GM12878 (cell line): Measurements from ENCODE around the gene SULT1A2. TPM values are rescaled to one million over a fixed set of nuclear protein-coding genes. Genes with fewer than 3 reads are reported as not detected.

Source experiments
- DPF2 ChIP-seq: fragments of 450-650 bp; IDR thresholded peaks from 2 replicates; pipeline ENCODE4 v1.6.1; 2017; ENCODE audit warnings: mild to moderate bottlenecking
- IKZF2 ChIP-seq, 2 experiments: fragments of 450-650 bp; IDR thresholded peaks; 2 replicates each; pipeline ENCODE4 v1.6.1; 2017; ENCODE audit warnings: mild to moderate bottlenecking in 2 of 2, moderate library complexity in 2 of 2
- MEF2B ChIP-seq: fragments of 450-650 bp; IDR thresholded peaks from 2 replicates; pipeline ENCODE4 v1.6.1; 2018; ENCODE audit warnings: mild to moderate bottlenecking, moderate library complexity; ENCODE audit not compliant: partially characterized antibody, poor library complexity, severe bottlenecking
- PAX5 ChIP-seq: IDR thresholded peaks from 2 replicates; pipeline ENCODE4 v1.6.1; 2011; ENCODE audit warnings: low read depth, low read length, borderline replicate concordance
- SMARCA5 ChIP-seq: fragments of 450-650 bp; IDR thresholded peaks from 2 replicates; pipeline ENCODE4 v1.6.1; 2017; ENCODE audit warnings: mild to moderate bottlenecking
- SREBF2 ChIP-seq: IDR thresholded peaks from 2 replicates; pipeline ENCODE4 v1.6.1; 2012; ENCODE audit warnings: mild to moderate bottlenecking, low read length
- STAT3 ChIP-seq: IDR thresholded peaks from 2 replicates; pipeline ENCODE4 v1.6.1; 2011; ENCODE audit warnings: low read depth, low read length, improper control_type of control experiment
- TCF7 ChIP-seq: IDR thresholded peaks from 2 replicates; pipeline ENCODE4 v1.6.1; 2014; ENCODE audit warnings: antibody characterized with exemption, borderline replicate concordance
- polyA plus RNA-seq, 11 experiments: library from polyadenylated mRNA; depleted of rRNA in 4 of 11; unstranded in 6 of 11; stranded (reverse) in 5 of 11; fragments of >200 nt; fragmentation: Nextera tagmentation in 4 of 11; fragmentation: Illumina TruSeq in 1 of 11; extraction: Ambion mirVana in 4 of 11; extraction: Trizol in 1 of 11; gene quantifications; 1 replicate in 1 of 11; 2 replicates in 10 of 11; pipeline versions ENCODE4 v1.2.1 to v1.2.3, GENCODE V29; 2011 to 2016; ENCODE audit warnings: inconsistent platforms in 2 of 11, missing spikeins in 2 of 11, low read depth in 1 of 11
- total RNA-seq, 4 experiments: library from RNA; depleted of rRNA in 3 of 4; stranded (reverse); fragments of >200 nt in 3 of 4; fragmentation: Illumina TruSeq in 1 of 4; extraction: Trizol in 1 of 4; gene quantifications; 2 replicates each; pipeline versions ENCODE4 v1.2.1 to v1.2.3, GENCODE V29; 2013 to 2021
- TF ChIP-seq, protein P1 (sequence below): fragments of 150-350 bp; IDR thresholded peaks from 2 replicates; pipeline ENCODE4 v1.6.1; 2016; ENCODE audit warnings: low read depth, low read length
- TF ChIP-seq, protein P2 (sequence below): fragments of 150-350 bp; IDR thresholded peaks from 2 replicates; pipeline ENCODE4 v1.6.1; 2014; ENCODE audit warnings: mild to moderate bottlenecking, low read depth, low read length
- TF ChIP-seq, protein P3 (sequence below): fragments of 450-650 bp; IDR thresholded peaks from 2 replicates; pipeline ENCODE4 v1.6.1; 2014; ENCODE audit warnings: mild to moderate bottlenecking

Gene SULT1A2
- total and polyA plus RNA-seq, 10 of the 15 experiments (the other 5 are each of a cell fraction or from before 2014, with no cell fraction given), result 0.06 to 0.39 (median 0.07) TPM; not detected in 7

DNA sequence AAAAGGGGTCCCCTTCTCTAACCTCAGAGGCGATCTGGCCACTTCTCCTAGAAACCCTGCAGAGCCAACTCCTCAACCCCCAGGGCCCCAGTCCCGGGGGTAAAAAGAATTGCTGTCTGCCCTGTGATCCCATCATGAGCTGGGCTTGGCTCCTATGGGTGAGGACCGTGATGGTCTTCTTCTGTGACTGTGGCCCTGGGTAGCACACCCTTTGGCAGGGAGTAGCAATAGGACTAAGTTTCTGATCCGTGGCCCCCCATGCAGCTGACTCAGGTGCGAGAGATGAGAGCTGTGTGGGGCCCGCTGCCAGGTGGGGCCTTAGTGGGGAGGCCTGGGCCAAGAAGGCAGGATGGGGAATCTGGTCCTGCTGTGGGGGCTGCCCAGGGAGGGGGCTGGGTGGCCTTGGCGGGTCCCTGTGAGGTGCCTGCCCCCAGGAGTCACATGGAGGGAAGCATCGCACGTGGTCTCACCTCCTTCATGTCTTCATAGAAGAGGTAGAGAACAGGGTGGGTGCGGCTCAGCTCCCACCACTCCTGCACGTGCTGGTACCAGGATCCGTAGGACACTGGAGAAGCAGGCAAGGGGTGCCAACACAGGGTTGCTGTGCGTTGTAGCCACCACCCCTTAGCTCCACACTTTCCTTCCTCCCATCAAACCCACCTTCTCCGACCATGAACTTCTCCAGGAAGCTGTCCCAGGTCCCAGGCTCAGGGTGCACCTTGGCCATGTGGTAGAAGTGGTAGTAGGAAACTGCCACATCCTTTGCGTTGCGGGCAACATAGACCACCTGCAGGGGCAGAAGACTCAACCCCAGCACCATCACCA, 9.7 kb upstream of the SULT1A2 start (continued):
- TF ChIP-seq, protein P1, sequence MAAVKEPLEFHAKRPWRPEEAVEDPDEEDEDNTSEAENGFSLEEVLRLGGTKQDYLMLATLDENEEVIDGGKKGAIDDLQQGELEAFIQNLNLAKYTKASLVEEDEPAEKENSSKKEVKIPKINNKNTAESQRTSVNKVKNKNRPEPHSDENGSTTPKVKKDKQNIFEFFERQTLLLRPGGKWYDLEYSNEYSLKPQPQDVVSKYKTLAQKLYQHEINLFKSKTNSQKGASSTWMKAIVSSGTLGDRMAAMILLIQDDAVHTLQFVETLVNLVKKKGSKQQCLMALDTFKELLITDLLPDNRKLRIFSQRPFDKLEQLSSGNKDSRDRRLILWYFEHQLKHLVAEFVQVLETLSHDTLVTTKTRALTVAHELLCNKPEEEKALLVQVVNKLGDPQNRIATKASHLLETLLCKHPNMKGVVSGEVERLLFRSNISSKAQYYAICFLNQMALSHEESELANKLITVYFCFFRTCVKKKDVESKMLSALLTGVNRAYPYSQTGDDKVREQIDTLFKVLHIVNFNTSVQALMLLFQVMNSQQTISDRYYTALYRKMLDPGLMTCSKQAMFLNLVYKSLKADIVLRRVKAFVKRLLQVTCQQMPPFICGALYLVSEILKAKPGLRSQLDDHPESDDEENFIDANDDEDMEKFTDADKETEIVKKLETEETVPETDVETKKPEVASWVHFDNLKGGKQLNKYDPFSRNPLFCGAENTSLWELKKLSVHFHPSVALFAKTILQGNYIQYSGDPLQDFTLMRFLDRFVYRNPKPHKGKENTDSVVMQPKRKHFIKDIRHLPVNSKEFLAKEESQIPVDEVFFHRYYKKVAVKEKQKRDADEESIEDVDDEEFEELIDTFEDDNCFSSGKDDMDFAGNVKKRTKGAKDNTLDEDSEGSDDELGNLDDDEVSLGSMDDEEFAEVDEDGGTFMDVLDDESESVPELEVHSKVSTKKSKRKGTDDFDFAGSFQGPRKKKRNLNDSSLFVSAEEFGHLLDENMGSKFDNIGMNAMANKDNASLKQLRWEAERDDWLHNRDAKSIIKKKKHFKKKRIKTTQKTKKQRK, result no peak
- TF ChIP-seq, protein P2, sequence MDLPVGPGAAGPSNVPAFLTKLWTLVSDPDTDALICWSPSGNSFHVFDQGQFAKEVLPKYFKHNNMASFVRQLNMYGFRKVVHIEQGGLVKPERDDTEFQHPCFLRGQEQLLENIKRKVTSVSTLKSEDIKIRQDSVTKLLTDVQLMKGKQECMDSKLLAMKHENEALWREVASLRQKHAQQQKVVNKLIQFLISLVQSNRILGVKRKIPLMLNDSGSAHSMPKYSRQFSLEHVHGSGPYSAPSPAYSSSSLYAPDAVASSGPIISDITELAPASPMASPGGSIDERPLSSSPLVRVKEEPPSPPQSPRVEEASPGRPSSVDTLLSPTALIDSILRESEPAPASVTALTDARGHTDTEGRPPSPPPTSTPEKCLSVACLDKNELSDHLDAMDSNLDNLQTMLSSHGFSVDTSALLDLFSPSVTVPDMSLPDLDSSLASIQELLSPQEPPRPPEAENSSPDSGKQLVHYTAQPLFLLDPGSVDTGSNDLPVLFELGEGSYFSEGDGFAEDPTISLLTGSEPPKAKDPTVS, result no peak
- TF ChIP-seq DPF2, result no peak
- no peak for TF ChIP-seq MEF2B
- no peak for TF ChIP-seq SMARCA5
- no peak for TF ChIP-seq IKZF2 (IDR thresholded peaks at IDR 0.05)
- TF ChIP-seq PAX5, result no peak
- TF ChIP-seq, protein P3, sequence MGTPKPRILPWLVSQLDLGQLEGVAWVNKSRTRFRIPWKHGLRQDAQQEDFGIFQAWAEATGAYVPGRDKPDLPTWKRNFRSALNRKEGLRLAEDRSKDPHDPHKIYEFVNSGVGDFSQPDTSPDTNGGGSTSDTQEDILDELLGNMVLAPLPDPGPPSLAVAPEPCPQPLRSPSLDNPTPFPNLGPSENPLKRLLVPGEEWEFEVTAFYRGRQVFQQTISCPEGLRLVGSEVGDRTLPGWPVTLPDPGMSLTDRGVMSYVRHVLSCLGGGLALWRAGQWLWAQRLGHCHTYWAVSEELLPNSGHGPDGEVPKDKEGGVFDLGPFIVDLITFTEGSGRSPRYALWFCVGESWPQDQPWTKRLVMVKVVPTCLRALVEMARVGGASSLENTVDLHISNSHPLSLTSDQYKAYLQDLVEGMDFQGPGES, result no peak
- no peak for TF ChIP-seq SREBF2
- no peak for TF ChIP-seq STAT3
- no peak for TF ChIP-seq TCF7
